ENCODE measurements around the gene KCNIP1. TPM values are rescaled to one million over a fixed set of nuclear protein-coding genes. Genes with fewer than 3 reads are reported as not detected.
A peak's percentile ranks its signal among the peaks of the same experiment; 100 is the strongest.

Gene KCNIP1
- total RNA-seq, 2 donors from 2014 or later: 1.6 to 13.5 TPM

DNA sequence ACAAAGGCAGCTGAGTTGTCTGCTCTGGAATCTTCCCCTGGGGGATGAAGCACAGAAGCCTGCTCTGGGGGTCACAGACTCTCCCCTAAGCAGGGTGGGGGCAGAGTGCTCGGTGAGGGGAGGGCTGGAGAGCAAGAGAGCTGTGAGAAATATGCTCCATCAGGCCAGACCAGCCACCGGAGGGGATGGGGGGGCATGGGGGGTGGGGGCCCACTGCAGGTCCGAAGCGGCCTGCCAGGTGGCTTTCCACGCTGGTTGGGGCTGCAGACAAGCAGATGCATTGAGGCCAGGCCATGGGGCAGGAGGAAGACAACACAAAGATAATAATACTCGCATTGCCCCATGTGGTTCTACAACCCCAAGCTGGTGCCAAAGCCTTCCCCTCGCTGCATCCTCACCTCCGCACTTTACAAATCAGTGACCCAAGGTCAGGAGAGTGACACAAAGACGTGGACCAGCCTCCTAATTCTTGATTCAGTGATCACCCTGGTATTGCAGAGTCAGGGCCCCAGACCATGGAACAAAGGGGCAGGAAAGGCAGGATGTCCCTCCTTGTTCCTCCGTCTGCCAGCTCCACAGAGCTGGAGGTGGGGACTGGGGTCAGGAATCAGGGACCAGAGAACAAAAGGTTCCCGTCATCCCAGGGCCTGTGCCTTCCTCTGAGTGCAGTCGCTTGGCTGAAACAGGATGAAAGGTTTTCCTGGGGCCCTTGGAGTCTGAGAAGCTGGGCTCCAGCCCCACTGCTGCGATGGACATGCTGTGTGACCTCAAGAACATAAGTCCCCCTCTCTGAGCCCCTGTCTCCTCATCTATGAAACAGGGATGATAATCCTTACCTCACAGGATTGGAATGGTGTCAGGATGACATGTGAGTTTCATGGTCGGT, 242.5 kb downstream of the KCNIP1 start:
- no peak for TF ChIP-seq POLR2AphosphoS5 (IDR thresholded peaks at IDR 0.05)
- no peak for TF ChIP-seq POLR2A (IDR thresholded peaks at IDR 0.05)
- TF ChIP-seq, protein P1, sequence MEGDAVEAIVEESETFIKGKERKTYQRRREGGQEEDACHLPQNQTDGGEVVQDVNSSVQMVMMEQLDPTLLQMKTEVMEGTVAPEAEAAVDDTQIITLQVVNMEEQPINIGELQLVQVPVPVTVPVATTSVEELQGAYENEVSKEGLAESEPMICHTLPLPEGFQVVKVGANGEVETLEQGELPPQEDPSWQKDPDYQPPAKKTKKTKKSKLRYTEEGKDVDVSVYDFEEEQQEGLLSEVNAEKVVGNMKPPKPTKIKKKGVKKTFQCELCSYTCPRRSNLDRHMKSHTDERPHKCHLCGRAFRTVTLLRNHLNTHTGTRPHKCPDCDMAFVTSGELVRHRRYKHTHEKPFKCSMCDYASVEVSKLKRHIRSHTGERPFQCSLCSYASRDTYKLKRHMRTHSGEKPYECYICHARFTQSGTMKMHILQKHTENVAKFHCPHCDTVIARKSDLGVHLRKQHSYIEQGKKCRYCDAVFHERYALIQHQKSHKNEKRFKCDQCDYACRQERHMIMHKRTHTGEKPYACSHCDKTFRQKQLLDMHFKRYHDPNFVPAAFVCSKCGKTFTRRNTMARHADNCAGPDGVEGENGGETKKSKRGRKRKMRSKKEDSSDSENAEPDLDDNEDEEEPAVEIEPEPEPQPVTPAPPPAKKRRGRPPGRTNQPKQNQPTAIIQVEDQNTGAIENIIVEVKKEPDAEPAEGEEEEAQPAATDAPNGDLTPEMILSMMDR (IDR thresholded peaks at IDR 0.05): no peak
- 53% methylated on average over 14 of the region's 14 CpGs for WGBS
- Histone ChIP-seq H3K36me3 (no peaks in the 10 kb centered on the region), H3K4me1 (replicated peaks) (peaks cover 2% of the 10 kb centered on the region), H3K27ac (peak overlapping the region; percentile 70 to 74), H3K9me3 (no peaks in the 10 kb centered on the region), H3K4me3 (no peak overlapping the region), H3K27me3 (replicated peaks; ENCODE audit: insufficient read depth) (no peaks in the 10 kb centered on the region)
- no peak for DNase-seq (ENCODE audit: low spot score)
- intact Hi-C loops (cut with DNase I): no loop called here

DNA sequence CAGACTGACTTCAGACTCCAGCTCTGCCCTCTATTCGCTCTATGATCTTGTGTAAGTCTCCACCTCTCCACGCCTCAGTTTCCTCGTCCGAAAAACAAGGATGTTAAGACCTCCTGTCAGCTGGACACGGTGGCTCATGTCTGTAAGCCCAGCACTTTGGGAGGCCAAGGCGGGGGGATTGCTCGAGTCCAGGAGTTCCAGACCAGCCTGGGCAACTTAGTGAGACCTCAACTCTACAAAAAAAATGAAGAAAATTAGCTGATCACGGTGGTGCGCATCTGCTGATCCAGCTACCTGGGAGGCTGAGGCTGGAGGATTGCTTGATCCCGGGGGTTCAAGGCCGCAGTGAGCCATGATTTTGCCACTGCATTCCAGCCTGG, 243.1 kb downstream of the KCNIP1 start:
- Histone ChIP-seq H3K4me1 (replicated peaks) (peaks cover 2% of the 10 kb centered on the region), H3K27me3 (replicated peaks; ENCODE audit: insufficient read depth) (no peaks in the 10 kb centered on the region), H3K9me3 (no peaks in the 10 kb centered on the region), H3K27ac (peak overlapping the region; percentile 70 to 74), H3K36me3 (no peaks in the 10 kb centered on the region), H3K4me3 (no peak overlapping the region)
- no peak for DNase-seq (ENCODE audit: low spot score)
- WGBS: 94% methylated on average over 11 of the region's 11 CpGs
- TF ChIP-seq POLR2A (IDR thresholded peaks at IDR 0.05) (no peak), POLR2AphosphoS5 (IDR thresholded peaks at IDR 0.05) (no peak)
- TF ChIP-seq, protein P1 (IDR thresholded peaks at IDR 0.05): no peak
- intact Hi-C loops (cut with DNase I): no loop called here

DNA sequence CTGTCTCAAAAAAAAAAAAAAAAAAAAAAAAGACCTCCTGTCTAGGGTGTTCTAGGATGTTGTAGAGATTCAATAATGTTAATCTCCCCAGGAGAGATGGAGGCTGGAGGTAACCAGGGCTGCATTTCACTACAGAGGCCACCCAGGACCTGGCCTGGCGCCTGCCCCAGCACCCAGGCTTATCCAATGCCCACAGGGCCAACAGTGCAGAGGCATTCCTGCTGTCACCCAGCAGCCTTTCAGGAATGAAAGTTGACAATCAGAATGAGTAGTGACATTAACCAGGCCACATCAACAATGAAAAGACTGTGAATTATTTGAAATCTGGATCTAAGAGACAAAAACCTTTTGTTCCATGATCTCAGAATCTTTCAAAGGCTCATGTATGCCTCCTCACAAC, 243.5 kb downstream of the KCNIP1 start:
- H3K27ac ChIP-seq: no peak overlapping the region
- DNase-seq (ENCODE audit: low spot score): no peak

DNA sequence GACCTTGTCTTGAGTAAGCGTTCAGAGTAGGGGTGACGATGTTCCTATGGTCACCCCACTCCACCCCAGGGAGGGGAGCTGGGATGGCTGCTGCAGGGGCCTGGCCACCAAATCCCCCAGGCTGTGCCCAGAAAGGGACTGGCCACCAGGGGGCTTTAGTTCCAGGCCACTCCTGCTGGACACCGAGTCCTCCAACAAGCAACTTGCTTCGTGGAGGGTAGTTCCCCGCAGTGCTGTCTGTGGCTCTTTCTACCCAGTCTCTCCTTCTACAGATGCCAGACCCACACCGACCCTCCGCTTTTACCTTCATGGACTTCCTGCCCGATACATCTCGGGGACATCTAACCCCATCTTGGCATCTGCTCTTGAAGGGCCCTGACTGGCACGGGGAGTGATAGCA, 244.0 kb downstream of the KCNIP1 start:
- DNase-seq (ENCODE audit: low spot score): no peak
- no peaks in the 10 kb centered on the region for H3K9me3 ChIP-seq
- H3K4me1 ChIP-seq (replicated peaks): peaks cover 2% of the 10 kb centered on the region
- TF ChIP-seq, protein P1 (IDR thresholded peaks at IDR 0.05): peak in 1 of 4 experiments; percentile 8
- TF ChIP-seq POLR2AphosphoS5 (IDR thresholded peaks at IDR 0.05): no peak
- no peak overlapping the region for H3K4me3 ChIP-seq
- 94% methylated on average over 10 of the region's 10 CpGs for WGBS
- H3K27me3 ChIP-seq (replicated peaks; ENCODE audit: insufficient read depth): no peaks in the 10 kb centered on the region
- intact Hi-C loops (cut with DNase I): no loop called here
- H3K27ac ChIP-seq: no peak overlapping the region
- H3K36me3 ChIP-seq: no peaks in the 10 kb centered on the region

More for the DNA sequence above, 243.5 kb downstream of the KCNIP1 start:
- Histone ChIP-seq H3K4me3 (no peak overlapping the region), H3K9me3 (no peaks in the 10 kb centered on the region), H3K27me3 (replicated peaks; ENCODE audit: insufficient read depth) (no peaks in the 10 kb centered on the region), H3K4me1 (replicated peaks) (peaks cover 2% of the 10 kb centered on the region), H3K36me3 (no peaks in the 10 kb centered on the region)
- WGBS: 100% methylated on average over 1 of the region's 1 CpG
- TF ChIP-seq POLR2AphosphoS5 (IDR thresholded peaks at IDR 0.05) (no peak), POLR2A (IDR thresholded peaks at IDR 0.05) (no peak)
- TF ChIP-seq, protein P1 (IDR thresholded peaks at IDR 0.05): no peak
- intact Hi-C loops (cut with DNase I): no loop called here
